ENCODE data around the gene ASB16. TPM values are rescaled to one million over a fixed set of nuclear protein-coding genes. Genes with fewer than 3 reads are reported as not detected.

Gene ASB16
- polyA plus RNA-seq, 4 donors: 0.15 to 2.5 TPM; not detected in 2

GRCh38 chr17:44199553-44200477 lies 29.3 kb downstream of the ASB16 start, which contains the start of gene ATXN7L3:
ATXN7L3 (minus strand) TSS chr17:44199884; CDS start chr17:44198070, 1,814 bp downstream.
- Histone ChIP-seq H3K27ac (ENCODE audit: low read depth in 1 of 3, low read length in 2 of 3) (peak within 1 kb of the TSS; percentile 96 to 99 (median 99)), H3K36me3 (ENCODE audit: control insufficient read depth in 3 of 3, insufficient read depth in 2 of 3, low read depth in 1 of 3, low read length in 3 of 3) (peaks cover 9 to 27% (median 11%) of the 10 kb centered on the region in 3 donors), H3K4me1 (ENCODE audit: control insufficient read depth in 3 of 3, insufficient read depth in 2 of 3, low read depth in 1 of 3, low read length in 2 of 3) (peaks cover 0 to 22% (median 3%) of the 10 kb centered on the region in 3 donors), H3K4me3 (ENCODE audit: low read depth in 1 of 3, low read length in 3 of 3) (peak within 1 kb of the TSS; percentile 80 to 96 (median 88)), H3K9me3 (ENCODE audit: control insufficient read depth in 2 of 2, insufficient read depth in 1 of 2, low read depth in 1 of 2, low read length in 1 of 2) (no peaks in the 10 kb centered on the region), H3K27me3 (ENCODE audit: control insufficient read depth in 3 of 3, insufficient read depth in 3 of 3, low read length in 3 of 3) (no peaks in the 10 kb centered on the region)
- FAIRE-seq (no peak), DNase-seq (peak; percentile 98 to 100)
- 1 to 2% (median 1%) methylated on average over 35 to 126 of the region's 126 CpGs for WGBS, 3 donors

GRCh38 chr17:44200478-44201155 lies 30.1 kb downstream of the ASB16 start:
- Histone ChIP-seq H3K9me3 (ENCODE audit: control insufficient read depth in 2 of 2, insufficient read depth in 1 of 2, low read depth in 1 of 2, low read length in 1 of 2) (no peaks in the 10 kb centered on the region), H3K27ac (ENCODE audit: low read depth in 1 of 3, low read length in 2 of 3) (peak overlapping the region; percentile 65 to 99 (median 99)), H3K27me3 (ENCODE audit: control insufficient read depth in 3 of 3, insufficient read depth in 3 of 3, low read length in 3 of 3) (no peaks in the 10 kb centered on the region), H3K4me3 (ENCODE audit: low read depth in 1 of 3, low read length in 3 of 3) (peak overlapping the region; percentile 50 to 88 (median 80)), H3K36me3 (ENCODE audit: control insufficient read depth in 3 of 3, insufficient read depth in 2 of 3, low read depth in 1 of 3, low read length in 3 of 3) (peaks cover 3 to 19% (median 8%) of the 10 kb centered on the region in 3 donors), H3K4me1 (ENCODE audit: control insufficient read depth in 3 of 3, insufficient read depth in 2 of 3, low read depth in 1 of 3, low read length in 2 of 3) (peaks cover 0 to 22% (median 3%) of the 10 kb centered on the region in 3 donors)
- DNase-seq: peak in 1 of 2 donors; percentile 24
- no peak for FAIRE-seq
- WGBS, 3 donors: 5 to 6% (median 5%) methylated on average over 29 to 36 of the region's 36 CpGs

GRCh38 chr17:44202756-44203155 lies 32.3 kb downstream of the ASB16 start:
- H3K4me1 ChIP-seq (ENCODE audit: control insufficient read depth in 3 of 3, insufficient read depth in 2 of 3, low read depth in 1 of 3, low read length in 2 of 3): peaks cover 0 to 14% (median 3%) of the 10 kb centered on the region in 3 donors
- H3K27me3 ChIP-seq (ENCODE audit: control insufficient read depth in 3 of 3, insufficient read depth in 3 of 3, low read length in 3 of 3): no peaks in the 10 kb centered on the region
- no peak for FAIRE-seq
- 83 to 90% (median 84%) methylated on average over 4 of the region's 4 CpGs for WGBS, 3 donors
- H3K9me3 ChIP-seq (ENCODE audit: control insufficient read depth in 2 of 2, insufficient read depth in 1 of 2, low read depth in 1 of 2, low read length in 1 of 2): no peaks in the 10 kb centered on the region
- H3K27ac ChIP-seq (ENCODE audit: low read depth in 1 of 3, low read length in 2 of 3): no peak overlapping the region
- no peak overlapping the region for H3K4me3 ChIP-seq (ENCODE audit: low read depth in 1 of 3, low read length in 3 of 3)
- H3K36me3 ChIP-seq (ENCODE audit: control insufficient read depth in 3 of 3, insufficient read depth in 2 of 3, low read depth in 1 of 3, low read length in 3 of 3): peaks cover 2 to 21% (median 10%) of the 10 kb centered on the region in 3 donors
- DNase-seq: no peak

GRCh38 chr17:44203731-44204440 lies 33.4 kb downstream of the ASB16 start:
- Histone ChIP-seq H3K4me3 (ENCODE audit: low read depth in 1 of 3, low read length in 3 of 3) (no peak overlapping the region), H3K36me3 (ENCODE audit: control insufficient read depth in 3 of 3, insufficient read depth in 2 of 3, low read depth in 1 of 3, low read length in 3 of 3) (peaks cover 6 to 32% (median 14%) of the 10 kb centered on the region in 3 donors), H3K27me3 (ENCODE audit: control insufficient read depth in 3 of 3, insufficient read depth in 3 of 3, low read length in 3 of 3) (no peaks in the 10 kb centered on the region), H3K9me3 (ENCODE audit: control insufficient read depth in 2 of 2, insufficient read depth in 1 of 2, low read depth in 1 of 2, low read length in 1 of 2) (no peaks in the 10 kb centered on the region), H3K27ac (ENCODE audit: low read depth in 1 of 3, low read length in 2 of 3) (peak overlapping the region in 1 of 3 donors; percentile 30), H3K4me1 (ENCODE audit: control insufficient read depth in 3 of 3, insufficient read depth in 2 of 3, low read depth in 1 of 3, low read length in 2 of 3) (peaks cover 0 to 6% (median 0%) of the 10 kb centered on the region in 3 donors)
- FAIRE-seq: no peak
- WGBS, 3 donors: 58 to 61% (median 59%) methylated on average over 9 of the region's 9 CpGs
- peak in 1 of 2 donors; percentile 48 for DNase-seq

- WGBS, 3 donors: 30 to 53% (median 40%) methylated on average over 5 of the region's 5 CpGs
- Histone ChIP-seq H3K36me3 (ENCODE audit: control insufficient read depth in 3 of 3, insufficient read depth in 2 of 3, low read depth in 1 of 3, low read length in 3 of 3) (peaks cover 8 to 38% (median 19%) of the 10 kb centered on the region in 3 donors), H3K4me3 (ENCODE audit: low read depth in 1 of 3, low read length in 3 of 3) (no peak overlapping the region), H3K27me3 (ENCODE audit: control insufficient read depth in 3 of 3, insufficient read depth in 3 of 3, low read length in 3 of 3) (no peaks in the 10 kb centered on the region), H3K4me1 (ENCODE audit: control insufficient read depth in 3 of 3, insufficient read depth in 2 of 3, low read depth in 1 of 3, low read length in 2 of 3) (peaks cover 0 to 6% (median 0%) of the 10 kb centered on the region in 3 donors), H3K9me3 (ENCODE audit: control insufficient read depth in 2 of 2, insufficient read depth in 1 of 2, low read depth in 1 of 2, low read length in 1 of 2) (no peaks in the 10 kb centered on the region), H3K27ac (ENCODE audit: low read depth in 1 of 3, low read length in 2 of 3) (no peak overlapping the region)
- no peak for FAIRE-seq
- peak in 1 of 2 donors; percentile 56 for DNase-seq
Measured at GRCh38 chr17:44204441-44204882, 34.0 kb downstream of the ASB16 start.

GRCh38 chr17:44205962-44206824 lies 35.7 kb downstream of the ASB16 start:
- FAIRE-seq: no peak
- no peaks in the 10 kb centered on the region for H3K27me3 ChIP-seq (ENCODE audit: control insufficient read depth in 3 of 3, insufficient read depth in 3 of 3, low read length in 3 of 3)
- whole genome bisulfite sequencing, 3 donors: 61 to 66% (median 64%) methylated on average over 13 of the region's 13 CpGs

GRCh38 chr17:44206825-44207155 lies 36.3 kb downstream of the ASB16 start:
- peaks cover 10 to 60% (median 22%) of the 10 kb centered on the region in 3 donors for H3K36me3 ChIP-seq (ENCODE audit: control insufficient read depth in 3 of 3, insufficient read depth in 2 of 3, low read depth in 1 of 3, low read length in 3 of 3)
- FAIRE-seq: no peak

More at GRCh38 chr17:44205962-44206824, 35.7 kb downstream of the ASB16 start:
- Histone ChIP-seq H3K27ac (ENCODE audit: low read depth in 1 of 3, low read length in 2 of 3) (no peak overlapping the region), H3K4me1 (ENCODE audit: control insufficient read depth in 3 of 3, insufficient read depth in 2 of 3, low read depth in 1 of 3, low read length in 2 of 3) (peaks cover 0 to 9% (median 0%) of the 10 kb centered on the region in 3 donors), H3K36me3 (ENCODE audit: control insufficient read depth in 3 of 3, insufficient read depth in 2 of 3, low read depth in 1 of 3, low read length in 3 of 3) (peaks cover 10 to 54% (median 22%) of the 10 kb centered on the region in 3 donors), H3K4me3 (ENCODE audit: low read depth in 1 of 3, low read length in 3 of 3) (no peak overlapping the region), H3K9me3 (ENCODE audit: control insufficient read depth in 2 of 2, insufficient read depth in 1 of 2, low read depth in 1 of 2, low read length in 1 of 2) (no peaks in the 10 kb centered on the region)
- no peak for DNase-seq

More at GRCh38 chr17:44206825-44207155, 36.3 kb downstream of the ASB16 start:
- 81 to 84% (median 82%) methylated on average over 6 of the region's 6 CpGs for WGBS, 3 donors
- no peaks in the 10 kb centered on the region for H3K9me3 ChIP-seq (ENCODE audit: control insufficient read depth in 2 of 2, insufficient read depth in 1 of 2, low read depth in 1 of 2, low read length in 1 of 2)
- no peaks in the 10 kb centered on the region for H3K27me3 ChIP-seq (ENCODE audit: control insufficient read depth in 3 of 3, insufficient read depth in 3 of 3, low read length in 3 of 3)
- no peak for DNase-seq
- no peak overlapping the region for H3K4me3 ChIP-seq (ENCODE audit: low read depth in 1 of 3, low read length in 3 of 3)
- no peak overlapping the region for H3K27ac ChIP-seq (ENCODE audit: low read depth in 1 of 3, low read length in 2 of 3)
- peaks cover 0 to 8% (median 0%) of the 10 kb centered on the region in 3 donors for H3K4me1 ChIP-seq (ENCODE audit: control insufficient read depth in 3 of 3, insufficient read depth in 2 of 3, low read depth in 1 of 3, low read length in 2 of 3)
